Left renal pelvis (tissue), 4 donors: ENCODE measurements around the gene NR4A1. TPM values are rescaled to one million over a fixed set of nuclear protein-coding genes. Genes with fewer than 3 reads are reported as not detected.

Source experiments
- DNase-seq, 4 donors: peaks; one replicate each; pipeline ENCODE4 v3.0.0-alpha.2; 2013; ENCODE audit warnings: low read depth in 4 of 4, low spot score in 3 of 4
- polyA plus RNA-seq, 4 donors: library from polyadenylated mRNA; unstranded; fragments of 120-200 nt; gene quantifications; one replicate each; pipeline ENCODE4 v1.2.1, GENCODE V29; 2013; ENCODE audit not compliant: insufficient read length in 4 of 4

The NR4A1 gene
- polyA plus RNA-seq, 4 donors: 9.1 to 410 (median 18.3) TPM

DNA sequence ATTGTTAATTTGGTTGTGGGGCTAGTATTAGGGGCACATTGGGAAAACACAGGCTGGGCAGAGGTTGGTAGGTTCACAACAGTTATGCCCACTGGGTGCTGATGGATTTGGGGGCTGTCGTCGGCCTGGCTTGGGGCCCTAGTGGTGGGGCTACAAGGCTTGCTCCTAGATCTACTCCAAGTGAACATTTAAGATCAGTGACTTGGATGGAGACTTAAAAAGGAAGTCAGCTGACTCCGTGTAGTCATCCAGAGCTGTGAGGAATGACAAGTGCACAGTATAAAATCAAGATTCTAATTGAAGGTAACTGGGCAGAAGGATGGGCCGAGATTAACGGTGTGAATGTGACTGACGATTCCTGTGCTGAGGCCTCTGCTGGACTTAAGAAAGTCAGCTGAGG lies 12.8 kb upstream of the NR4A1 start:
- DNase-seq: no peak

DNA sequence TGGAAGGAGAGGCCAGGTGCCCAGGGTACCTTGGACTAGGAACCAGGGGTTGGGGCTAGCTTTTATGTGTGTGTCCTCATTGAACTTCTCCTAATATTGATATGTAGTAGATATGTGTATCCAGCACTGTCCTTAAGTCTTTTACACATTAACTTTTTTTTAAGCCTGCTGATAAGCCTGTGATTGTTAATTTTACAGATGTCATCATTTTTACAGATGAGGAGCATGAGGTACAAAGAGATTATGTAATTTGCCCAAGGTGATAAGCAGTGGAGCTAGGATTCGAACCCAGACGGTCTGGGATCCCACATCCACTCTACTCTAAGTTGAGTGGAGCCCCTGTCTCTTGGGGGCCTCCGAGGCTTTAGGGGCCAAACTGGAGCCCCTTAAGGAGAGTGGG lies 10.2 kb upstream of the NR4A1 start:
- DNase-seq: no peak

DNA sequence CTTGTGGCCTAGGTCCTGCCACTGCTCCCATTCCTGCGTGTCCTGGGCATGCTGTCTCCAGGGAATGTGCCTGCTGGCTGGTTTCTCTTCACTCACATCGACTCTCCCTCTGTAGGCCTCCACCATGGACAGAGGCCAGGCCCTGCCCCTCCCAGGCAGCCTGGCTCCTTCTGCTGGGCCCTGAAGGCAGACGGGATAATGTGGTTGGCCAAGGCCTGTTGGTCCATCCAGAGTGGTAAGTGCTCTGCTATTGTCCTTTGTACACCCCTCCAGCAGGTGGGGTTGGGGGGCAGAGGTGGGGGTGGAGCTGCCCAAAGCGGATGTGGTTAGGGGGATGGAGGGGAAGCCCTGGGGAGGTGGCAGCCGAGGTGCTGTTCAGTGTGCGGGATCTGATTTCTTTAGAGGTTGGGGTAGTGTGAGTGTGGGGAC lies 9.5 kb upstream of the NR4A1 start:
- no peak for DNase-seq

- DNase-seq: no peak
Observed at GRCh38 chr12:52042706-52043385, 8.4 kb upstream of the NR4A1 start.

DNA sequence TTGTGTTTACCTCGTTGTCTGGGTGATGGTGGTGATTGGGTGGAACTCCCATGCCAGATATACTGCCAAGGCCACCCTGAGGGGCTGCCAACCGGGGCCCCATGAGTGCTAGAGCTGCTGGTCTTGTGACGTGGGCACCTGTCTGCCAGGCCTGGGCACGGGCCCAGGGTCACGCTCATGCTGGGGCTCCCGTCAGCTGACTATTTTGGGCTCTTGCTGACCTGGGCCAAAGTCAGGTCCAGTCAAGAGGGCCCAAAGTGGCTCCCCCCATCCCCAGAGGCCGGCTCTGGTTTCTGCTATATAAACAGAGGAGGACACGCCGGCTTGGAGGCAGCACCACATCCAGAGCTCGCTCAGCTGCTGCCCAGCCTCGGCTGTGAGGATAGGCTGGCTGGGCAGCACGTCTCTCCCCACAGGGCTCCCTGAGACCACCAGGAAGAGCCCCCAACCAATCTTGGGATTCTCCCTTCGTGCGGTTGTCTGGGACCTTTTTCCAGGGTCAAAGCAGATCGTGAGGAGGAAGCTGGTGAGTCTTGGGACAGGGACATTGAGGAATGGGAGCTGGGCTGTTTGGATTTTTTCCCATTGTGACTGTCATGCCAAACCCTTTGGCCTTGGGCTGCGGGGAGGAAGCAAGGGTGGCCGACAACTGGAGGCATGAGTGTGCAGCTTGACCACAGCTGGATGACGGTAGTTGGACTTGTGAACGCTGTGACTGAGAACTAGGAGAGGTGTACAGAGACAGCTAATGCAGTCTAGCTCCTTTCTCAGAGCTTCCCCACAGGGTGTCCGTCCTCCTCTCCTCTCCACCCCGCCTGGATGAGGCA lies 7.6 kb upstream of the NR4A1 start:
- no peak for DNase-seq

- no peak for DNase-seq
Observed at GRCh38 chr12:52044292-52044983, 6.8 kb upstream of the NR4A1 start.

DNA sequence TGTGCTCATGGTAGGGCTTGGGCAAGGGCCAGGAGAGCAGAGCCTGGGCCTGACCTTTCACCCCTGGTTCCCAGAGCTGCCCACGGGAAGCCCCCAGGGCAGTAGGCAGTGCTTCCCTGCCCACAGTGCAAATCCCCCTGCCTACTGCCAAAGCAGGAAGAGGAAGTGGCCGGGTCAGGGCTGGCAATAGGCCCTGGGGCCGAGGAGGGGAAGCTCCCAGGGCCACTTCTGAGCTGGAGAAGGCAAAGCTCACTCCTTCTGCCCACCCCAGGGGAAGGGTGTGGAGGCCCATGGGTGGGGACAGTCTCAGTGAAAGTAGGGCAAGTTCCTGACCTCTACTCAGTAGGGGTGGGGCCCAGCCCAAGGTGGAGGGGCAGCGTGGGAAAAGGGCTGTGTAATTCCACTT lies 5.4 kb upstream of the NR4A1 start:
- no peak for DNase-seq

DNA sequence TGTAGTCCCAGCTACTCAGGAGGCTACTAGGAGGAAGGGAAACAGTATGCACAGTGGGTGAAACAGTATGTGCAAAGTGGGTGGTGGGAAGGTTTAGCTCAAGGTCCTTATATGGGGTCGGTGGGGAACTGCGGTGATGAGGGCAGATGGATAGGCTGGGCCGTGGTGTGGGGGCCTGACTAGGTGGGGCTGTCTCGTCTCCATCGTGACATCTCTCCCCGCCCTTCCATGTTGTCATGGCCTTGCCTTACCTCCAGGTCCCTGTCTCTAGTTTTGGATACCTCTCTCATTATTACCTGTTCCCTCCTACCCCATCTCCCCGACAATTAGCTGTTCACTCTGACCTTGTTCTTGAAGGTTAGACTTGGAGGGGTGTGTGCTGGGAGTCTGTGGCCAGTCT lies 4.4 kb upstream of the NR4A1 start:
- DNase-seq: no peak

- DNase-seq: no peak
Observed at GRCh38 chr12:52049286-52049685, 2.0 kb upstream of the NR4A1 start.

DNA sequence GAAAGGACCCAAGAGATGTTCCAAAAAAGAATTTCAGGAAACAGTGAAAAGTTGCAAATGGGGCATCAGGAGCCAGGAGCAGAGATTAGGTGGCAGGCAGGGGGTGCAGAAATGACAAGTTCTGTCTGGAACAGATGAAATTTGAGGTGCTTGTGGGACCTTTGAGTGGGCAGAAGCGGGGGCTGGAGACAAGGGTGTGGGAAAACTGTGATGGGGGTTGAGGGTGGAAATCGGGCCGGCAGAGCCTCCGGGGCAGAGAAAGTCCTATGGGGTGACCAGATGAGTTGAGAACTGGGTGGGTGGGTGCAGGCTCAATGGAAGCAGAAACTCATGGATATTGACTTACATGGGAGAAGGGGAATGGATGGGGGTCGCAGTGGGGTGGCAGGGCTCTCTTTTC lies 1.6 kb upstream of the NR4A1 start:
- DNase-seq: no peak

- DNase-seq: no peak
Observed at GRCh38 chr12:52050116-52050757, 1.0 kb upstream of the NR4A1 start.

- DNase-seq: no peak
Observed at GRCh38 chr12:52052468-52053186, 1.4 kb downstream of the NR4A1 start.

- DNase-seq: no peak
Observed at GRCh38 chr12:52053536-52054209, 2.4 kb downstream of the NR4A1 start.

- no peak for DNase-seq
Observed at GRCh38 chr12:52054231-52054832, 3.1 kb downstream of the NR4A1 start.

DNA sequence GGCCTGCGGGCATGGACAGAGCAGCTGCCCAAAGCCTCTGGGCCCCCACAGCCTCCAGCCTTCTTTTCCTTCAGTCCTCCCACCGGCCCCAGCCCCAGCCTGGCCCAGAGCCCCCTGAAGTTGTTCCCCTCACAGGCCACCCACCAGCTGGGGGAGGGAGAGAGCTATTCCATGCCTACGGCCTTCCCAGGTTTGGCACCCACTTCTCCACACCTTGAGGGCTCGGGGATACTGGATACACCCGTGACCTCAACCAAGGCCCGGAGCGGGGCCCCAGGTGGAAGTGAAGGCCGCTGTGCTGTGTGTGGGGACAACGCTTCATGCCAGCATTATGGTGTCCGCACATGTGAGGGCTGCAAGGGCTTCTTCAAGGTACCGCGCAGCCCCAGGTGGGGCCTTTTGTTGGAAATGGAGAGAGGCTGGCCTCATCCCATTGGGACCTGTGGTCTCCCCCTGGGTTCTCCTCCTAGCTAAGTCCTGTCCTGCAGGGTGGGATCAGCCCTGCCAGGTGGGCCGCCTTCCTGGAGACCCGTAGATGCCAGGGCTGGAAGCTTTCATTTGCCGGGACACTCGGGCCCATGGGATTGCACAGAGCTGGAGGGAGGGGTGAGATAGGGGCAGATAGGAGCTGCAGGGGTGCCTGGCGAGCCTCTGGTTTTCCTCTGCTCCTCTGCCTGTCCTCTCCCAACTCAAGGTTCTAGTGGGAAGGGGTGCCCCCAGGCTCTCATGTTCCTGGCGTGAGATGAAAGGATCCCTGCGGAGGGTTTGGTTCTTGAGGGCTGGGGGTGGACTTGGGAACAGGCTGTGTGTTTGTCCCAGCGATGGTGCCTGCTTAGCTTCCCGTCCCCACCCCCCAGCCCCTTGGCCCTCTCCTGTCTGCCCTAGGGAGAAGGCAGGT lies 3.8 kb downstream of the NR4A1 start:
- no peak for DNase-seq

GRCh38 chr12:52055731-52056711 lies 4.8 kb downstream of the NR4A1 start:
- DNase-seq: no peak
